Measurements from ENCODE around the gene CDYL2. TPM values are rescaled to one million over a fixed set of nuclear protein-coding genes. Genes with fewer than 3 reads are reported as not detected.

Gene CDYL2
- total RNA-seq, 6 experiments from 2014 or later = 15.4 to 22.5 (median 20.6) TPM

- DNase-seq = peak; percentile 46
- peaks cover 6% of the 10 kb centered on the region; the same call in 1 of the 2 replicates for H3K27me3 Mint-ChIP-seq (ENCODE audit: insufficient read depth)
- H3K9me3 Mint-ChIP-seq = no peaks in the 10 kb centered on the region
- peak overlapping the region; percentile 68 for H3K27ac Mint-ChIP-seq
- TF ChIP-seq CTCF (IDR thresholded peaks at IDR 0.05) = no peak
- no peaks in the 10 kb centered on the region for H3K36me3 Mint-ChIP-seq (ENCODE audit: low read depth)
- H3K4me3 Mint-ChIP-seq = peak overlapping the region; percentile 51; the same call in 1 of the 2 replicates
- H3K4me1 Mint-ChIP-seq (ENCODE audit: low read depth) = peaks cover 27% of the 10 kb centered on the region
Measured at GRCh38 chr16:80569440-80570105, 234.8 kb downstream of the CDYL2 start.

- no peak for TF ChIP-seq CTCF (IDR thresholded peaks at IDR 0.05)
- Mint-ChIP-seq H3K27ac (no peak overlapping the region), H3K9me3 (no peaks in the 10 kb centered on the region), H3K4me1 (ENCODE audit: low read depth) (peaks cover 16% of the 10 kb centered on the region), H3K36me3 (ENCODE audit: low read depth) (no peaks in the 10 kb centered on the region), H3K4me3 (no peak overlapping the region), H3K27me3 (ENCODE audit: insufficient read depth) (peaks cover 12% of the 10 kb centered on the region; the same call in 1 of the 2 replicates)
- no peak for DNase-seq
Measured at GRCh38 chr16:80564394-80564793, 240.0 kb downstream of the CDYL2 start.

GRCh38 chr16:80563066-80563465 lies 241.3 kb downstream of the CDYL2 start:
- Mint-ChIP-seq H3K4me1 (ENCODE audit: low read depth) (peaks cover 8% of the 10 kb centered on the region), H3K4me3 (no peak overlapping the region), H3K9me3 (no peaks in the 10 kb centered on the region), H3K27ac (no peak overlapping the region), H3K36me3 (ENCODE audit: low read depth) (no peaks in the 10 kb centered on the region), H3K27me3 (ENCODE audit: insufficient read depth) (peaks cover 12% of the 10 kb centered on the region; the same call in 1 of the 2 replicates)
- no peak for TF ChIP-seq CTCF (IDR thresholded peaks at IDR 0.05)
- no peak for DNase-seq

GRCh38 chr16:80559369-80559768 lies 245.0 kb downstream of the CDYL2 start:
- DNase-seq = no peak
- Mint-ChIP-seq H3K4me3 (no peak overlapping the region), H3K4me1 (ENCODE audit: low read depth) (peaks cover 11% of the 10 kb centered on the region; the same call in 1 of the 2 replicates), H3K36me3 (ENCODE audit: low read depth) (no peaks in the 10 kb centered on the region), H3K27ac (no peak overlapping the region), H3K9me3 (no peaks in the 10 kb centered on the region), H3K27me3 (ENCODE audit: insufficient read depth) (peaks cover 9% of the 10 kb centered on the region; the same call in 1 of the 2 replicates)
- no peak for TF ChIP-seq CTCF (IDR thresholded peaks at IDR 0.05)

GRCh38 chr16:80557037-80557436 lies 247.4 kb downstream of the CDYL2 start:
- Mint-ChIP-seq H3K4me1 (ENCODE audit: low read depth) (peaks cover 11% of the 10 kb centered on the region; the same call in 1 of the 2 replicates), H3K36me3 (ENCODE audit: low read depth) (no peaks in the 10 kb centered on the region), H3K4me3 (no peak overlapping the region), H3K27ac (no peak overlapping the region), H3K9me3 (no peaks in the 10 kb centered on the region), H3K27me3 (ENCODE audit: insufficient read depth) (peaks cover 4% of the 10 kb centered on the region)
- no peak for DNase-seq
- no peak for TF ChIP-seq CTCF (IDR thresholded peaks at IDR 0.05)

All from HFFc6 (cell line).